B cell (primary cell): ENCODE data around the gene ANK2.

ENCODE experiments used
- CTCF ChIP-seq: fragments of 200-600 bp; IDR thresholded peaks from one replicate; pipeline ENCODE4 v1.8.0; 2022; ENCODE audit warnings: antibody characterized with exemption, mild to moderate bottlenecking
- EZH2 ChIP-seq: IDR thresholded peaks from 2 replicates; pipeline ENCODE4 v1.6.1; 2012; ENCODE audit warnings: borderline replicate concordance, low read depth, mild to moderate bottlenecking, moderate library complexity, low read length; ENCODE audit not compliant: insufficient read depth, poor library complexity, severe bottlenecking

- no peak for TF ChIP-seq CTCF
- no peak for TF ChIP-seq EZH2
These were observed 96.3 kb downstream of the ANK2 start for GRCh38 chr4:113145519-113146291.
